ENCODE data around the gene KRT27.
"Not testable (repeated sequence)": the region's sequence is repeated elsewhere in the genome, so short reads cannot be mapped to it uniquely, and the experiment has no call there.

KRT27 gene, protein sequence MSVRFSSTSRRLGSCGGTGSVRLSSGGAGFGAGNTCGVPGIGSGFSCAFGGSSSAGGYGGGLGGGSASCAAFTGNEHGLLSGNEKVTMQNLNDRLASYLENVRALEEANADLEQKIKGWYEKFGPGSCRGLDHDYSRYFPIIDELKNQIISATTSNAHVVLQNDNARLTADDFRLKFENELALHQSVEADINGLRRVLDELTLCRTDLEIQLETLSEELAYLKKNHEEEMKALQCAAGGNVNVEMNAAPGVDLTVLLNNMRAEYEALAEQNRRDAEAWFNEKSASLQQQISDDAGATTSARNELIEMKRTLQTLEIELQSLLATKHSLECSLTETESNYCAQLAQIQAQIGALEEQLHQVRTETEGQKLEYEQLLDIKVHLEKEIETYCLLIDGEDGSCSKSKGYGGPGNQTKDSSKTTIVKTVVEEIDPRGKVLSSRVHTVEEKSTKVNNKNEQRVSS

DNA sequence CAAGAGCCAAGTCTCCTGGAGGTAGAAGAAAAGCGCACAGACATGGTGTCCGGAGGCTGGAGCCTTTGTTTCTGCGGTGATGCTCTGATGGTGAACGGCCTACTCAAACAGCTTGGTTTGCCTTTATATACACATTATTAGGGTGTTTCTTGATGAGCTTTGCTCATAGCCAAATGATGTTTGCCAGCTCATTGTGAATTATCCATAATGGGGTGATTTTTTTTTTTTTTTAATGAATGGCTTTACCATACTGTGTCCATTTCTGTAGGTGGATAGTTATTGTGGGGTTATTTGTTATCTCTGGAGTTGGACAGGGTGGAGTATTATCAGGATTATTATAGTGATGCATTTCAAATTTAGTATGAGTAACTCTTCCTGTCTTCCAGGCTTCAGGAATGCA is at the start of gene KRT27:
TSS of gene KRT27 (minus strand) at position 101 of the 400 bp plus-strand sequence. CDS start at position 44, 57 bp downstream.
- no peak for DNase-seq (ENCODE audit: low read depth in 2 of 2)

DNA sequence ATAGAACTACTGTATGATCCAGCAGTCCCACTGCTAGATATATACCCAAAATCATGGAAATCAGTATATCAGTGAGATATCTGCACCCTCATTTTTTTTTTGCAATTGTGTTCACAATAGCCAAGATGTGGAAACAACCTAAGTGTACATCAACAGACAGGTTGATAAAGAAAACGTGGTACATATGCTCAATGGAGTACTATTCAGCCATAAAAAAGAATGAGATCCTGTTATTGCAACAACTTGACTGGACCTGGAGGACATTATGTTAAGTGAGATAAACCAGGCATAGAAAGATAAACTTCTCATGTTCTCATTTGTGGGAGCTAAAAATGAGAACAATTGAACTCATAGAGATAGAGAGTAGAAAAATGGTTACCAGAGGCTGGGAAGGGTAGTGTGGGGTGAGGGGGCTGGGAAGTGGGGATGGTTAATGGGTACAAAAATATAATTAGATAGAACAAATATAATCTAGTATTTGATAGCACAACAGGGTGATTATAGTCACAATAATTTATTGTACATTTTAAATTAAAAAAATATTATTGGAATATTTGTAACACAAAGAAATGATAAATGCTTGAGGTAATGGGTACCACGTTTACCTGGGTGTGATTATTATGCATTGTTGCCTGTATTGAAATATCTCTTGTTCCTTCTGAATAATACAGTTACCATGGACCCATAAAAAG is 47.9 kb upstream of the KRT27 start:
- DNase-seq (ENCODE audit: low read depth in 2 of 2), result no peak

GRCh38 chr17:40828454-40829044 is 46.2 kb upstream of the KRT27 start:
- DNase-seq (ENCODE audit: low read depth in 2 of 2), result no peak

GRCh38 chr17:40827746-40828453 is 45.5 kb upstream of the KRT27 start:
- DNase-seq (ENCODE audit: low read depth in 2 of 2), result no peak

DNA sequence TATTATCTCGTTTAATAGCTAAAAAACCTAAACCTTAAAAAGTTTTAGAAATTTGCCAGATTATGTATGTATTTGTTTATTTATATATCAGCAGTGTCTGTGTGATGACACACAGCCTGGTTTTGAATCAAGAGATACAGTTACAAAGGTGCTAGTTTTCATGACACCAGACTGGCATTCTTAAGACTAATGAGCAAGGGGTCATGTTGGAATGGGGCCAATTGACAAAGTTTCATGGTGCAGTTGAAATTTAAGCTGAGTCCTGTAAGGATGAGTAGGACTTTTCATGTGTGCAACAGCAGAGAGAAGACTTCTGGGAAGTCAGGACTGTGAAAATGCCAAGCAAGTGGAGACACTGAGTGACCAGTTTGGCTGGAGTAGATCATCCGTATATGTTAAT is 43.2 kb upstream of the KRT27 start:
- DNase-seq (ENCODE audit: low read depth in 2 of 2), result no peak

- DNase-seq (ENCODE audit: low read depth in 2 of 2), result no peak
Measured at GRCh38 chr17:40824015-40824832, 41.9 kb upstream of the KRT27 start.

DNA sequence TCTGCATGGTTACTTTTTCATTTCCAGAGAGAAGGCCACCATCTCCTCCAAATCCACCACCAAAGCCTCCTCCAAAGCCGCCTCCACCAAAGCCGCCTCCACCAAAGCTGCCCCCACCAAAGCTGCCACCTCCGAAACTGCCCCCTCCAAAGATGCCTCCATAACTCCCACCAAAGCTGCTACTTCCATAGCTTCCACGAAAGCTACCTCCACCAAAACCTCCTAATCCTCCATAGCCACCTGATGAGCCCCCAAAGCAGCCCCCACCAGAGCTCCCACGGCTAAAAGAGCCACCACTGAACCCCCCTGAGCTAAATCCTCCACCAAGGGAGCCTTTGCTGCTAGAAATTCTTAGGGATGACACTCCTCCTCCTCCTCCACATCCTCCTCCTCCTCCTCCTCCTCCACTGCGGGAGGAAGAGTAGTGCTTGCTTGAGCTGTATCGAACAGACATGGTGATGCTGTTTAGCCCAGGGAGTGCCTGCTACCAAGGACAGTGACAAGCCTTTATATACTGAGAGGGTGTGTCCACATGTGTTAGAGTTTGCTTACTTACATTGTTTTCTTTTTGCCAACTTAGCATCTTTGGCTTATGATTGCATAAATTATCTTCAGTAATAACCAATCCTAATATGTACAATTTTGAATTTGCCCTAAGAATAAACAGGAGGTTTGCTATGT is 39.9 kb upstream of the KRT27 start, which contains the start of gene KRT10:
TSS of gene KRT10 (minus strand) at position 483 of the 681 bp plus-strand sequence. CDS start at position 454, 29 bp downstream.
- no peak for DNase-seq (ENCODE audit: low read depth in 2 of 2)

DNA sequence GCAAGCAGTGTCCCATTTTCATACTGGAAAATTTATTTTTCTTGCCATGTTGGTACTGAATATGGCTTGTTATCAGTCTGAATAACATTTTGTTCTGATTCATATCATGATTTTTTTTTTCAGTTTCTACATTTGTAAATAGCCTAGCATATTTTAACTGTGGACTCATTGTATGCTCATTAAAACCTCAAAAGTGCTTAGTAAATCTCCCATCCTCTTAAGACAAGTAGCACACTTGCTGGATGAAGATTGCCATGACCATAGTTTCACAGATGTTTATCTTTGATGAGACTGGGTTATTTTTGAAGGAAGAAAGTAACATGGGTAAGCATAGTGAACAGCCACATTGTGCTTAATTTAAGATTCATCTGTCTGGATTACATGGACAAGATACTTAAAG is 39.2 kb upstream of the KRT27 start:
- DNase-seq (ENCODE audit: low read depth in 2 of 2), result no peak

- DNase-seq (ENCODE audit: low read depth in 2 of 2), result no peak
Measured at GRCh38 chr17:40820228-40820838, 38.0 kb upstream of the KRT27 start.

DNA sequence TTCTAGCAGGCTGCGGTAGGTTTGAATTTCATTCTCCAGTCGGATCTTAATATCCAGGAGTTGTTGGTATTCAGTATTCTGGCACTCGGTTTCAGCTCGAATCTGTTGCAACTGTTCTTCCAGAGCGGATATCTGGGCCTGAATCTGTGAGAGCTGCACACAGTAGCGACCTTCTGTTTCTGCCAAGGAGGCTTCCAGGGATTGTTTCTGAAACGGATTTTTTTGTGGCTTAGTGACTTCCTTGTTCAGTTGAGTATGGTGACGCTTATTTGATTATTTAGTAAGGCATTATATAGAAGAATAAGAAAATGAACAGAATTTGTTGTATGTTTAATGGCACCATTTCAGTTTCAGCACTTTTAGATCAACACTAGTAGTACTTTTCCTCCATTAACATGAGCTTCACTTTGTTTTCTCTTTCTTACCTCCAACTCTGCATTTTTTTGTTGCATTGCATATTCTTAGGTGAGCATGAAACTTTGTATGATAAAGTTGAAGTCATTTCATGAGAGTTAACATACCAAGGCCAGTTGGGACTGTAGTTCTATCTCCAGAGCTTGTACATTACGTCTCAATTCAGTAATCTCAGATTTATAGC is 37.3 kb upstream of the KRT27 start:
- DNase-seq (ENCODE audit: low read depth in 2 of 2), result no peak

GRCh38 chr17:40818733-40819527 is 36.6 kb upstream of the KRT27 start:
- peak; percentile 52 to 63 for DNase-seq (ENCODE audit: low read depth in 2 of 2)

GRCh38 chr17:40818343-40818732 is 36.0 kb upstream of the KRT27 start:
- no peak for DNase-seq (ENCODE audit: low read depth in 2 of 2)

GRCh38 chr17:40817103-40817682 is 34.8 kb upstream of the KRT27 start:
- no peak for DNase-seq (ENCODE audit: low read depth in 2 of 2)

- no peak for DNase-seq (ENCODE audit: low read depth in 2 of 2)
Measured at GRCh38 chr17:40816569-40816968, 34.2 kb upstream of the KRT27 start.

DNA sequence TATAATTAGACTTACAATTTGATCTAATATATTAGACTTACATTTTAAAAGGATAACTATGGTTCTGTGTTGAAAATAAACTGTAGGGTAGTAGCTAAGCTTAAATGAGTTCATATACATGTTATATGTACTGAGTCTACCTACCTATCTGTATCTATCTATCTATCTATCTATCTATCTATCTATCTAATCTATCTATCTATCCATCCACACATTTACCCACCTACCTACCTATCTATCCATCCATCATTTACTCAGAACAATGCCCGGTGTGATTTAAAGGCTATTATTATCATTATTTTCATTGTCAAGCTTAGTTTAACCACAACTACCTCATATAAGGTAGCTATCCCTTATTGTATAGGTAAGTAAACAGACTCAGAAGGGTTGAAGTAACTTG is 33.0 kb upstream of the KRT27 start:
- DNase-seq (ENCODE audit: low read depth in 2 of 2), result no peak

- DNase-seq (ENCODE audit: low read depth in 2 of 2), result not testable (repeated sequence)
Measured at GRCh38 chr17:40814657-40815056, 32.3 kb upstream of the KRT27 start.

GRCh38 chr17:40813804-40814203 is 31.5 kb upstream of the KRT27 start:
- DNase-seq (ENCODE audit: low read depth in 2 of 2), result no peak

DNA sequence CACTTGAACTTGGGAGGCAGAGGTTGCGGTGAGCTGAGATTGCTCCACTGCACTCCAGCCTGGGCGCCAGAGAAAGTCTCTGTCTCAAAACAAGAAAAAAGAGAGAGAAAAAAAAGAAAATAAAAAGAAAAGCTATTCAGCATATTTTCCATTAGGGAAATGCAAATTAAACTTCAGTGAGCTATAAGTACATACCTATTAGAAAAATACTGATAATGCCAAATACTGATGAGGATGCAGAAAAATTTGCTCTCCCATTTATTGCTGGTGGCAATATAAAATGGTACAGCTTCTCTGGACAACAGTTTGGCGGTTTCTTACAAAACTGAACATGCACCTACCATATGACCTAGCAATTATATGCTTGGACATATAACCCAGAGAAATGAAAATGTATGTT is 30.3 kb upstream of the KRT27 start:
- no peak for DNase-seq (ENCODE audit: low read depth in 2 of 2)

Measured in stimulated activated CD4-positive, alpha-beta T cell treated with anti-CD3 and anti-CD28 coated beads, Interleukin-1b, Interleukin-23, amount 100 ng/mL, for 1 hour (primary cell).